Measurements from ENCODE around the gene ALX4.

ALX4 gene

GRCh38 chr11:44223238-44223637 lies 86.7 kb downstream of the ALX4 start:
- Histone ChIP-seq H3K9ac (ENCODE audit: low read depth, low read length) (no peak overlapping the region), H3K27me3 (ENCODE audit: insufficient read depth, low read length) (no peaks in the 10 kb centered on the region), H3K27ac (ENCODE audit: low read length) (no peak overlapping the region), H3K36me3 (ENCODE audit: insufficient read depth, low read depth, low read length) (no peaks in the 10 kb centered on the region), H3K4me1 (ENCODE audit: insufficient read depth, low read length) (no peaks in the 10 kb centered on the region), H3K9me3 (ENCODE audit: insufficient read depth, low read depth, low read length) (no peaks in the 10 kb centered on the region), H3K4me3 (ENCODE audit: low read length) (no peak overlapping the region)

- Histone ChIP-seq H3K9ac (ENCODE audit: low read depth, low read length) (no peak overlapping the region), H3K4me1 (ENCODE audit: insufficient read depth, low read length) (no peaks in the 10 kb centered on the region), H3K36me3 (ENCODE audit: insufficient read depth, low read depth, low read length) (no peaks in the 10 kb centered on the region), H3K9me3 (ENCODE audit: insufficient read depth, low read depth, low read length) (no peaks in the 10 kb centered on the region), H3K4me3 (ENCODE audit: low read length) (no peak overlapping the region), H3K27me3 (ENCODE audit: insufficient read depth, low read length) (no peaks in the 10 kb centered on the region), H3K27ac (ENCODE audit: low read length) (no peak overlapping the region)
Measured at GRCh38 chr11:44221992-44222391, 87.9 kb downstream of the ALX4 start.

- Histone ChIP-seq H3K4me3 (ENCODE audit: low read length) (no peak overlapping the region), H3K36me3 (ENCODE audit: insufficient read depth, low read depth, low read length) (no peaks in the 10 kb centered on the region), H3K27ac (ENCODE audit: low read length) (no peak overlapping the region), H3K9me3 (ENCODE audit: insufficient read depth, low read depth, low read length) (no peaks in the 10 kb centered on the region), H3K9ac (ENCODE audit: low read depth, low read length) (no peak overlapping the region), H3K4me1 (ENCODE audit: insufficient read depth, low read length) (no peaks in the 10 kb centered on the region), H3K27me3 (ENCODE audit: insufficient read depth, low read length) (no peaks in the 10 kb centered on the region)
Measured at GRCh38 chr11:44221456-44221855, 88.5 kb downstream of the ALX4 start.

GRCh38 chr11:44219830-44220796 lies 89.8 kb downstream of the ALX4 start:
- Histone ChIP-seq H3K27me3 (ENCODE audit: insufficient read depth, low read length) (no peaks in the 10 kb centered on the region), H3K4me1 (ENCODE audit: insufficient read depth, low read length) (no peaks in the 10 kb centered on the region), H3K9ac (ENCODE audit: low read depth, low read length) (no peak overlapping the region), H3K27ac (ENCODE audit: low read length) (no peak overlapping the region), H3K4me3 (ENCODE audit: low read length) (no peak overlapping the region), H3K9me3 (ENCODE audit: insufficient read depth, low read depth, low read length) (no peaks in the 10 kb centered on the region), H3K36me3 (ENCODE audit: insufficient read depth, low read depth, low read length) (no peaks in the 10 kb centered on the region)

- Histone ChIP-seq H3K4me1 (ENCODE audit: insufficient read depth, low read length) (no peaks in the 10 kb centered on the region), H3K9ac (ENCODE audit: low read depth, low read length) (no peak overlapping the region), H3K9me3 (ENCODE audit: insufficient read depth, low read depth, low read length) (no peaks in the 10 kb centered on the region), H3K27me3 (ENCODE audit: insufficient read depth, low read length) (no peaks in the 10 kb centered on the region), H3K36me3 (ENCODE audit: insufficient read depth, low read depth, low read length) (no peaks in the 10 kb centered on the region), H3K4me3 (ENCODE audit: low read length) (no peak overlapping the region), H3K27ac (ENCODE audit: low read length) (no peak overlapping the region)
Measured at GRCh38 chr11:44217432-44217831, 92.5 kb downstream of the ALX4 start.

- Histone ChIP-seq H3K9ac (ENCODE audit: low read depth, low read length) (no peak overlapping the region), H3K4me3 (ENCODE audit: low read length) (no peak overlapping the region), H3K9me3 (ENCODE audit: insufficient read depth, low read depth, low read length) (no peaks in the 10 kb centered on the region)
Measured at GRCh38 chr11:44213148-44213547, 96.8 kb downstream of the ALX4 start.

GRCh38 chr11:44212128-44212527 lies 97.8 kb downstream of the ALX4 start:
- no peak overlapping the region for H3K4me3 ChIP-seq (ENCODE audit: low read length)
- no peaks in the 10 kb centered on the region for H3K27me3 ChIP-seq (ENCODE audit: insufficient read depth, low read length)
- H3K36me3 ChIP-seq (ENCODE audit: insufficient read depth, low read depth, low read length): no peaks in the 10 kb centered on the region
- H3K9me3 ChIP-seq (ENCODE audit: insufficient read depth, low read depth, low read length): no peaks in the 10 kb centered on the region
- no peak overlapping the region for H3K9ac ChIP-seq (ENCODE audit: low read depth, low read length)
- H3K27ac ChIP-seq (ENCODE audit: low read length): no peak overlapping the region
- H3K4me1 ChIP-seq (ENCODE audit: insufficient read depth, low read length): no peaks in the 10 kb centered on the region

More at GRCh38 chr11:44213148-44213547, 96.8 kb downstream of the ALX4 start:
- no peaks in the 10 kb centered on the region for H3K4me1 ChIP-seq (ENCODE audit: insufficient read depth, low read length)
- no peak overlapping the region for H3K27ac ChIP-seq (ENCODE audit: low read length)
- H3K27me3 ChIP-seq (ENCODE audit: insufficient read depth, low read length): no peaks in the 10 kb centered on the region
- no peaks in the 10 kb centered on the region for H3K36me3 ChIP-seq (ENCODE audit: insufficient read depth, low read depth, low read length)

All from iPS-20b (cell line).